Measurements from ENCODE around the gene PGM1. TPM values are rescaled to one million over a fixed set of nuclear protein-coding genes. Genes with fewer than 3 reads are reported as not detected.

The PGM1 gene
- total RNA-seq, 1 donor from 2014 or later, result 31.1 TPM

- Mint-ChIP-seq H3K9me3 (ENCODE audit: low read depth) (peaks cover 3% of the 10 kb centered on the region), H3K4me3 (ENCODE audit: low read depth) (no peak overlapping the region), H3K27me3 (peaks cover 3% of the 10 kb centered on the region), H3K4me1 (ENCODE audit: low read depth) (peaks cover 4% of the 10 kb centered on the region), H3K27ac (no peak overlapping the region), H3K36me3 (ENCODE audit: insufficient read depth) (no peaks in the 10 kb centered on the region)
- TF ChIP-seq CTCF (IDR thresholded peaks at IDR 0.05; ENCODE audit: unreplicated experiment), result no peak
- DNase-seq (ENCODE audit: low spot score, unreplicated experiment), result no peak
These were observed 93.5 kb downstream of the PGM1 start for GRCh38 chr1:63686696-63687095.

- Mint-ChIP-seq H3K27me3 (peaks cover 3% of the 10 kb centered on the region), H3K36me3 (ENCODE audit: insufficient read depth) (no peaks in the 10 kb centered on the region), H3K27ac (no peak overlapping the region), H3K4me1 (ENCODE audit: low read depth) (peaks cover 10% of the 10 kb centered on the region), H3K4me3 (ENCODE audit: low read depth) (no peak overlapping the region), H3K9me3 (ENCODE audit: low read depth) (peaks cover 3% of the 10 kb centered on the region)
- no peak for TF ChIP-seq CTCF (IDR thresholded peaks at IDR 0.05; ENCODE audit: unreplicated experiment)
- no peak for DNase-seq (ENCODE audit: low spot score, unreplicated experiment)
These were observed 95.2 kb downstream of the PGM1 start for GRCh38 chr1:63688302-63688890.

GRCh38 chr1:63690966-63691700, 97.9 kb downstream of the PGM1 start:
- H3K9me3 Mint-ChIP-seq (ENCODE audit: low read depth), result peaks cover 3% of the 10 kb centered on the region
- peaks cover 10% of the 10 kb centered on the region for H3K4me1 Mint-ChIP-seq (ENCODE audit: low read depth)
- H3K27me3 Mint-ChIP-seq, result peaks cover 3% of the 10 kb centered on the region
- no peaks in the 10 kb centered on the region for H3K36me3 Mint-ChIP-seq (ENCODE audit: insufficient read depth)
- no peak overlapping the region for H3K4me3 Mint-ChIP-seq (ENCODE audit: low read depth)
- no peak for TF ChIP-seq CTCF (IDR thresholded peaks at IDR 0.05; ENCODE audit: unreplicated experiment)
- DNase-seq (ENCODE audit: low spot score, unreplicated experiment), result no peak
- H3K27ac Mint-ChIP-seq, result no peak overlapping the region

GRCh38 chr1:63691701-63692425, 98.7 kb downstream of the PGM1 start:
- H3K4me3 Mint-ChIP-seq (ENCODE audit: low read depth), result no peak overlapping the region
- H3K4me1 Mint-ChIP-seq (ENCODE audit: low read depth), result peaks cover 10% of the 10 kb centered on the region
- TF ChIP-seq CTCF (IDR thresholded peaks at IDR 0.05; ENCODE audit: unreplicated experiment), result peak; percentile 84
- no peaks in the 10 kb centered on the region for H3K36me3 Mint-ChIP-seq (ENCODE audit: insufficient read depth)
- DNase-seq (ENCODE audit: low spot score, unreplicated experiment), result no peak
- no peak overlapping the region for H3K27ac Mint-ChIP-seq
- peaks cover 3% of the 10 kb centered on the region for H3K27me3 Mint-ChIP-seq
- H3K9me3 Mint-ChIP-seq (ENCODE audit: low read depth), result no peaks in the 10 kb centered on the region

- H3K9me3 Mint-ChIP-seq (ENCODE audit: low read depth), result no peaks in the 10 kb centered on the region
- peaks cover 17% of the 10 kb centered on the region for H3K4me1 Mint-ChIP-seq (ENCODE audit: low read depth)
- no peak overlapping the region for H3K4me3 Mint-ChIP-seq (ENCODE audit: low read depth)
- no peak overlapping the region for H3K27ac Mint-ChIP-seq
- TF ChIP-seq CTCF (IDR thresholded peaks at IDR 0.05; ENCODE audit: unreplicated experiment), result no peak
- no peaks in the 10 kb centered on the region for H3K36me3 Mint-ChIP-seq (ENCODE audit: insufficient read depth)
- peaks cover 3% of the 10 kb centered on the region for H3K27me3 Mint-ChIP-seq
- DNase-seq (ENCODE audit: low spot score, unreplicated experiment), result no peak
These were observed 100.8 kb downstream of the PGM1 start for GRCh38 chr1:63693944-63694571.
